ENCODE measurements around the gene ATP8A2.
A peak's percentile ranks its signal among the peaks of the same experiment; 100 is the strongest.
"Not testable (repeated sequence)": the region's sequence is repeated elsewhere in the genome, so short reads cannot be mapped to it uniquely, and the experiment has no call there.

Gene ATP8A2

DNA sequence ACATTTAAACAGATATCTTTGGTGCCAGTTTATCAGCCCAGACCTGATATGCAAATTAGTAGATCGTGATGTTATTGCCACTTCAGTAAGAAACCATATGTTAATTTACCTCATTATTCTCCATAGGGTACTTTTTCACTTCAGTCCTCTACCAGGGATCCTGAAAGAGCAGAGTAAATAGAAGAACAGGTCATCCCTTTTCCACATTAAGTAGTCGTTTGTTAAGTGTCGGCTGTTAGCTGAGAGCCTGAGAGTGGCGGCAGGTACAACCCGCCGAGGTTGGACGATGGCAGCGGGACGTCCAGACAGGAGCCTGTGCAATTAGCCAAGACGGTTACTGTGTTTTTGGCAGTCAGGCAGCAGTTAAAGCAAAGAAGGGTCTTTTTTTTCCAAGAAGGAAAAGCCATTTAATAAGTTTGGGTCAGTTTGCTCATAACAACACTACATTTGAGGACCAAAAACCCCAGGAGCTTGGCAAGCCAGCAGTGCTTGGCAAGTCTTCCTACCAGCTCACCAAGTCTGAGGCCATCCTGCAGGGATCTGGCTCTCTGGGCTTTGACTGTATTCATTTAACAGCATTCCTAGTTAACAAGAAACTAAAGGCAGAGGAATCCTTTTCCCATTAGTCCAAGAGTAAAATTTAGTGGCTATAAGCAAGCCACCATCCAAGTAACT, 448.2 kb downstream of the ATP8A2 start:
- DNase-seq: no peak

DNA sequence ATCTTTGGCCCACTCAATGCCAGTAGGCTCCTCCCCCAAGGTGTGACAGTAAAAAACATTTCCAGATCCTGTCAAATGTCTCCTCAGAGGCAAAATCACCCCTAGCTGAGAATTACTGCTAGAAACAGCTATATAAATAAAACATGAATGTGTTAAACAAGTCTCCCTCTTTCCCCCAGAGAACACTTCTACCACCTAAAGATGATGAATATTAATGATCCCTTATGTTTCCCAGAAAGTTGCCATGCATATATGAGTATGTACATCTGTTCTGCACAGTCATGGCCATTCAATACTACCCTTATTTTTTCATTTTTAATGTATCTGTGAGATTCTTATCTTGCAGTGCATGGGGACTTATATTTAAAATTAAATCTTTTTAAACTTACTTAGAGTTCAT, 450.0 kb downstream of the ATP8A2 start:
- DNase-seq: no peak

DNA sequence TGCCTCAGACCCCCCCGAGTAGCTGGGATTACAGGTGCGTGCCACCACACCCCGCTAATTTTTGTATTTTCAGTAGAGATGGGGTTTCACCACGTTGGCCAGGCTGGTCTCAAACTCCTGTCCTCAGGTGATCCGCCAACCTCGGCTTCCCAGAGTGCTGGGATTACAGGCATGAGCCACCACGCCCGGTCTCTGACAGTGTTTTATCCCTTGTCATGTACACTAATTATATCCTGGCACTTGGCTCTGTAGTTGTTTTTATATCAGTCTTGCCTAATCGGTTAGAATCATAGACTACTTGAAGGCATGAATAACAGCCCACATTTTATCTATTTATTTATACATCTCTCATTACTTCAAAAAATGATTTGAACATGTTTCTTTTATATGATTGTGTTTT, 455.4 kb downstream of the ATP8A2 start:
- not testable (repeated sequence) for DNase-seq

DNA sequence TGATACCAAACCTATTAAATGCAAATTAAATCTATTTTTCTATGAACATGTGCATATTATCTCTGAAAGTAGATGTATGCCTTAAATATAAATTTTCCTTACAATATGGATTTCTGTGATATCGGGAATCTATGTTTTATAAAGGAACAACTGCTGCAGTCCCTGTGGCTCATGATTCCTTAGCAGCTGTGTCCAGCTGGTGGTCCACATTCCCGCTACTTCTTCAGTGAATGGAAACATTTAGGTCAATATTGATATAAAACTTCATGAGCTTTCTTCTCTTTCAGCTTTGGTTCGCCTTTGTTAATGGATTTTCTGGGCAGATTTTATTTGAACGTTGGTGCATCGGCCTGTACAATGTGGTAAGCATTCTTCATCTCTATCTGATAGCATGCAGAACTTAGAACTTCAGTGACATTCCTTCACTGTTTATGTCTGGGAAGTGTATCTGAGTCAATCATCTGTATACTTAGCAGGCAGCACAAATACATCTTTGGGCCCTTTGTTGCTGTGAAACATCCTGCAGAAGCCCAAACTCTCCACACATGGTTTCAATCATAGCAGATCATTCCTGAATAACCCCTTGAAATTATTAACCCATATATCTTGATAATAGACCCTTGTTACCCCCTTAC, 456.2 kb downstream of the ATP8A2 start:
- DNase-seq: peak; percentile 46

DNA sequence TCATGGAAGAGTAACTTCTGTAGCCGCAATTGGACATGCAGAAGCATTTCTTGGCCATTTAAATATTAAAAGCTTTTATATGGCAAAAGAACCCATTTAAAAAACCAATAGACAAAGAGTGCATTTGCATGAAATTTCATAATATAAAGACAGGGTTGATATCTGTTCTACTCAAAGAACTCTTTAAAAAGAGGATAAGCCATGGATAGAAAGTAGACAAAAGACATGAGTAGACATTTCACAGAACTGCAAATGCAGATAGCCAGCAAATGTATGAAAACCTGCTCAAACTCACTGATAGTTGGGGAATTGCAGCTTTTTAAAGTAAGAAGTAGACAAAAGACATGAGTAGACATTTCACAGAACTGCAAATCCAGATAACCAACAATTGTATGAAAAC, 462.0 kb downstream of the ATP8A2 start:
- DNase-seq: no peak

DNA sequence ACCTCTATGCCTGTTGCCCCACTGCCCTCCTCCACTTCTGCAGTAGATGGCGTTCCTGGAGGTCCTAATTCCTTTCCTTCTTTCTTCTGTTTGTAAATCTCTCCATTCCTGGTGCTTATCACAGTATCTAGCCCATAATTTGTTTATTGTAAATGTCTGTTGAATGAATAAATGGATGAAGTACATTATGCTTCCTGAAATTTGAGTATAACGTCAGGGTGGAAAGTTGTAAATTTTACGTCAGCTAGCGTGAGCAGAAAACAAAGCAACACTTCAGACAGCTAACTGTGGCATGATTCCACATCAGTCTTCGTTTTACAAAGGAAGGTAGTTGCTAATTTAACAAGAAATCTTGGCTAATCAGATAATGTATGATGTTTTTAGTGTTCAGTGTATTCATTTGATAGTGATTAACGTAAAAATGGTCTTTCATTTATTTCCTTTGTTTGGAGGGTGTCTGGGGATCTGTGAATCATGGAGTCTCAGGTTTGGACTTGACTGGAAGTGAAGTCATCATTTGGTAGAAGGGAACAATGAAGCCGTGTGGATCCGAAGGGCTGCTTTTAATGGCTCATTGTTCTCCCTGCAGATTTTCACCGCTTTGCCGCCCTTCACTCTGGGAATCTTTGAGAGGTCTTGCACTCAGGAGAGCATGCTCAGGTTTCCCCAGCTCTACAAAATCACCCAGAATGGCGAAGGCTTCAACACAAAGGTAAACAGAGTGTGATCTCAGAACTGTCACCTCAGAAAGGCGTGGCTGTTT, 465.0 kb downstream of the ATP8A2 start:
- no peak for DNase-seq

DNA sequence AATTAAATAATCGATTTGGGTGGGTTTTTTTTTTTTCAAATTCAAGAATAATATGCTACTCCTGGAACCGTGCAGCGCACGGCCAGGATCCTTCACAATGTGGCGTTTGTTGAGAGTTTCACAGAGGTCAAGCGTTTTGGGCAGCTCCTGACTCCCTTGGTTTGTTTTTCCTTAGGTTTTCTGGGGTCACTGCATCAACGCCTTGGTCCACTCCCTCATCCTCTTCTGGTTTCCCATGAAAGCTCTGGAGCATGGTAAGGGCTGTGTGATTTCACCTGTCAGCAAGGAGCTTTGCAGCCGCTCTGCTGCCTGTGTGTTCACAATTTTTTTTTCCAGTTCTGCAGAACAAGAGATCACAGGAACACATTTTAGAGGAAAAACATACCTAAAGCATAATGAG, 467.6 kb downstream of the ATP8A2 start:
- DNase-seq: no peak

DNA sequence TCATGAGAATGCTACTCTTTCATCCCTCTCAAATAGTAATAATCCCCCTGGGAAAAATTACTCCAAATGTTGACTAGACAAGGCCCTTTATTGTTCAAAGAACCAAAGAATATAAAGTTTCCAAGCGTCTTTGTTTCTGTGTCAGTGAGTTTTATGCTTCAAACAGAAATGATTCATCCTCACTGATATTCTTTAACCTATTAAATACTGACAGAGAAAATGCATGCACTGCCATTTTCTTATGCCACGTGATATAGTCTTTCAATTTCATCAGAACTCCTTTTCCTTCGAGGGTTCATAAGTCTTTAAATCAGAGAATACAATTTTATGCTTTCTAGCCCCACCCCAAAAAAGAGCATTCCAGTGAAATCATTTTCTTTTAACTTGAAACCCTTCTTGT, 468.5 kb downstream of the ATP8A2 start:
- DNase-seq: no peak

DNA sequence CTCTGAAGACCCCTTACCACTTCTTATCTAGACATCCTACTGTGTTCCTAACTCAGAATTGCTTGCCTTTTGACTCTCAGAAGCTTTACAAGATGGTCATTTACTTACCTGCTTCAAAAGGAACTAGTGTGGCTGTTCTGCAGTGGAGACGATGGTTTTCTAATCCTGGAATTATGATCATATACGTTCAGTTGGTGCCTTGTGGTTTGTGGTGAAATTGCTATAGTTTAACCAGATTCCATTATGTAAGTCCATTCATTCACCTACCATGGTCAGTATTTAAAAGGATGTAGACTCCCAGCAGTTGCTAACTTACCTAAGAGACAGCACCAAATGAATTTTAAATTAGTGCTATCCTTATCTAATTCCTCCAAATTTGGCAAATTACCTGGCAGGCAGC, 469.2 kb downstream of the ATP8A2 start:
- DNase-seq: no peak

DNA sequence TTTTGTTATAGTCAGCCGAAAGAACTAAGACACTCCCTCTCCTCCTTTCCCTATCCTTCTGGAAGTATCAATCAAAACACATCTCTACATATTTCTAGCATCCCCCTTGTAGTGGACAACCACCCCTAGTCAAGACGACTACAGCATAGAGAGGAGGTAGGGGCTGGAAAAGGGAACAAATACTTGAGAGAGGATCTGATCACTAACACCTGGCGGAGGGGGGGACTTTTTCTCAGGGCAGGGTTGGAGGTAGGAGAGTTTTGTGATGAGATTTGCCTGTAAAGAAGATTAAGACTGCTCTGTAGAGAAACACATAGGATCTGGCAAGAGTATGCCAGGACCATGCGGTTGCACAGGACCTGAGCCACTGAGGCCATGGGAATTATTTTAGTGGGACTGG, 471.9 kb downstream of the ATP8A2 start:
- no peak for DNase-seq

DNA sequence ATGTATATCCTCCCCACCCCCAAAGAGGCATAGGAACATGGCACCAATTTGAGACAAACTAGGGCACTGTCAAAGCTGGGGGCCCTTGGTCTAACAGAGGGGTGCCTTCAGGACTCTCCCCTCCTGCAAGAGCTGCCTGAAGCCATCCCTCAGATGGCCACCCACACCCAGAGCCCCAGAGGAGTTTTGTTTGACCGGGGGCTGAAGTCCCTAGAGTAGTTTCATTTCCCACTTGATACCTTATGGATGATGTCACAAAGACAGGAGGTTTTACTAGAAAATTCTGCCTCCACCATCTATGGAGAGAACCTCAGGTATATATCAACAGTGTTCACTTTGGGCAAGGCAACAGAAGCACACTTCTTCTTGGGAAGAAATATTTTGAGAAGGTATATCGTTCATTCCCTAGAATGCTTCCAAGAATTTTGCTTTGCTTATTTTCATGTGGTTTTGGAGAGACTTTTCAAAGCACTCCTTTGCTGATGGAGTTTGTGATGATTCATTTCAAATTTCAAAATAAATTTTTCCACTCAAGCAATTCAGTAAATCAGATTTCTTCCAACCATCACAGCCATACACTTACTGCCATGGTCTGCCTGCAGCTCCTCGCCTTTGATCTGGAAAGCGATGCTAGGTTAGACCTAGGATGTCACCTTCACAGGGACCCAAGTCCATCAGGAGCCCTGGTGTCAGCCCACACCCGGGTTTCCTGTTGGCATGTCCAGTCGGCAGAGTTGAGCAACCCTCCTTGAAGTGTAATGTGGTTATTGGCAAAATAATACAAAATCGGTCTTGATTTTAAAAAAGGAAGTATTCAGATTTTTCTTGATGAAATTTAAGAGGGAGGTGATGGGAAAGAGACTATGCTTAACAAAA, 473.0 kb downstream of the ATP8A2 start:
- no peak for DNase-seq

DNA sequence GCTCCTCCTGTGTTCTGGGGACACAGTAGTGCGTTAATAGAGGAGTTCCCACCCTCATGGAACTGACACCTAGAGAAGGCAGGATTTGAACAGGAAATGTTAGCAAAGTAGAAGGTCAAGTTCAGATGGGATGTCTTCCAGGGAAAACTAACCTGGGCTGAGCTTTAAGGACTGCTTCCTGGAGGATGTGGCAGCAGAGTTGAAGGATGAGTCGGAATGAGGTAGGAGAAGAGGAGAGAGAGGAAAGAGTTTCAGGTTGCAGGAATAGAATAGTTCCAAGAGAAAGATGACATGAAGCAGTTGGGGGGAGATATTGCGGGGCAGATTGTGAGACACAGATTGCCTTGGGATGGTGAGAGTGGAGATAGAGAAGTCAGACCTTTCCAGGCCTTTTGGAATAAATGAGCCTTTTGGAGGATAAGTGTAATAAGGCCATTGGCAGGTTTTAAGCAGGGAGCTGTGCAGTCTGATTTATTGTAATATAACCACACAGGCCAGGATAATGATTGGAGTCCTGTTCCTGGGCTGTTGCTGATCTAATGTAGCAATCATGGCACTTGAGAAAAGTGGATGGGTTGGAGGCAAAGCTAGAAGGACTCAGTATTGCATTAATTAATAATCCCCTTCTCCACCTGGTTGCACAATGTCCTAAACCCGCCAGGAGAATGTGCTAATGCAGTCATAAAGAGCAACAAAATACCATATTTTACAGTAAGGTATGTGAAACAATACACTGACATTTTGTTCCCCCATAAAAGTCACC, 474.6 kb downstream of the ATP8A2 start:
- no peak for DNase-seq

DNA sequence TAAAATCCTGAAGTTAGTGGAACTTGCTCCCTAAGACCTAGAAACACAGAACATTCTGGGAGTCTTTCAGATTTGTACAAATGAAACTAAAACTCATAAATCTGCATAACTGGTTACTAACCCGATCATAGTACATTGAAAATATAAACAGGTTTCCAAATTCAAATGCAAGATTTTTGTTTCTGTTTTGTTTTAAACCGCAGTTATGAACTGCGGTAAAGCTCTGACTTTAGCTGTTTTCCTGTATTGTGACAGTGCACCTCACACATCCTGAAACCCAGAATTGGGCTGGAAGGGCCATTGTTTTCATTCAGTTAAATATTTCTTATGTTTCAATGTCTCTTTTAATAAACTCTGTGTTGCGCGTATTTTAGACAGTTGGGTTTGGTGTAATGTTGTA, 475.4 kb downstream of the ATP8A2 start:
- DNase-seq: no peak

DNA sequence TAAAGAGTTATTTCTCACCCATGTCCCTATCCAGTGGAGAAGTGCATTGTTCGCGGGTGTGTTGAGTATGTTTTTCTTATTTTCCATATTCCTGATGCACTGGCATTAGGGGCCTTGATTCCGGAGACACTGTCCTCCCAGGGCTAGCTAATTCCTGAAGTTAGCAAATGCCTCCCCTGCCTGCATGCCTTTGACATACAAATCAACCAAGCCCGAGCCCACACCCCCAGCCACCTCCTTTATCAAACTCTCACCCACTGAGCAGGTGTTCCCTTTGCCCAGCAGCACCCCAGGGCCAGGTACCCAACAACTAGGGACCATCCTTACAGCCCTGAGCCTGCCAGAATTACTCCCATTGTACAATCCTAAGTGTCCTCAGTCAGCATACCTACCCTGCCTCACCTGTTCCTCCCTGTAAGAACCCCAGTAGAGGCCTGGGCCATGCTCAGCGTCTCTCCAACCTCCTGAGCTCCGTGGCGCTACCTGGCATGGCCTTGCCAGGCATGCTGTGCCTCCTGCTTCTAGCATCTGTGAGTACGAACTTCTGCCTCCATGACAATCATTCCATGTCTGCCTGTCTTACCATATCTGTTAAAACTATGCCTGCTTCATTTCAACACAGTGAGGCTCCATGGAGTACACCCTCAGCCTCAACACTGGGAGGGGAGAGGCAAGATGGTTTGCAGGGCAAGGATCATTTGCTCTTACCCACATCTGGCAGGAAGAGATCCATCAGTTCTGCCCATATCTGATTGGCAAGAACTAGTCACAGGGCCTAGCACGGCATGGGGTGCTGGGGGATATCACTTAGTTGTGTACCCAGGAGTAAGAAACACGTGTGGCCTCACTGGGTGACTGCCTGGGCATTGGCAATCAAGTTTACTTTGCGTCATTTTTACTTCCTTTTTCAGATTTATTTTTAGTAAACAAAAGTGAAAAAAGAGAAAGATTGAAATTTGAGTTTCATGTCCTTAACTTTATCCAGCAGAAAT, 476.2 kb downstream of the ATP8A2 start:
- DNase-seq: no peak

DNA sequence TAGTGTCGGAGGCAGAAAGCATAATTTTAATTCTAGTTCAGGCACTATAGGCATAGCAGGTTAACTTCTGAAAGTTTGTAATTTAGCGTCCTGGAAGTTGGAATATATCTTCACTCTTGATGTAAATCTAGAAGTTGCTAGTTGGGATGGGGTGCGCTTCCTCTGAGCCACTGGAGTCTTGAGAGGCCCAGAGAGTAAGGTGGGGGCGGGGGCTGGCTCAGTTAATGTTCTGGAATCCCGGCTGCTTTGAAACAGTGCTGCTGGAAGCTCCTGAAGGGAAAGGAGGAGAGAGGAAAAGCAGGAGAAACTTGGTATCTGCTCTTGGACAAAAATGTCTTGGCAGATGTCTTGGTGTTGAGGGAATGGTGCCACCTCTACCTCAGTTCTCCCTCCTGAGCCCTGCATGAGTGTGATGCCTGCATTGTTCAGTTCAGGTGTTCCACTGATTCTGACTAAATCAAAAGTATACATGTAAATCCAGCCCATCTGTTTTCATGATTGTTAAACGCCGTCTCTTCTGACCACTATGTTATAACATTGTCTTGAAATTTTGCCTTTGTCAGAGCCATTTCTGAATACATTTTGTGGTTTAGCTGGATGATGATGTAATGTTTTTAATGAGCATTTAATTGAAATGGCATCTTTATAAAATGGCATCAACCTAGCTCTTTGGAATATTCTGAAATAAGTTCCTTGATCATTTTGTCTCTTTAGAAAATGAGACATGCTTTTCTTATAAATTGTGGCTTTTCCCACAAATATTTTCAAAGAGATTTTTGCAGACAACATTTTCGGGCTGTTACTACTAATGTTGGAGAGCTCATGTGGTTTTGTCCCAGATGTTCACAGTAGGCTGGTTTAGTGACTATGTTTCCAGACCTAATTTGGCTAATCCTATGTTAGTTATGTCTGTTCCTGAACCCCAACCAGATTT, 477.3 kb downstream of the ATP8A2 start:
- peak; percentile 63 for DNase-seq

DNA sequence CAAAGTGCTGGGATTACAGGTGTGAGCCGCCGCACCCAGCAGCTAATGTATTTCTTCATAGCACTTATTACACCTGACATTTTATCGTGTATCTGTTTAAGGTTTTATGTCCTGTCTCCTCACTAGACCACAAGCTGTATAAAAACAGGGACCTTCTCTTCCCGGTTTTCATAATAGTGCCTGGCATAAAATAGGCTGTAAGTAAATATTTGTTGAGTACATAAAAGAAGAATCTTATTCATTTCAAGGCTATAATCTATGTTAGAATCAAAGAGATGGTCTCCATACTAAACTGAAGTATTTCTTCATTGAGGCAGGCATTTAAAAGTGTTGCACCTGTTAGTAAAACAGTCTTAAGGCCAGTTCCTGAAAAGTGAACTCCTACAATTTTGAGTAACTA, 486.1 kb downstream of the ATP8A2 start:
- no peak for DNase-seq

DNA sequence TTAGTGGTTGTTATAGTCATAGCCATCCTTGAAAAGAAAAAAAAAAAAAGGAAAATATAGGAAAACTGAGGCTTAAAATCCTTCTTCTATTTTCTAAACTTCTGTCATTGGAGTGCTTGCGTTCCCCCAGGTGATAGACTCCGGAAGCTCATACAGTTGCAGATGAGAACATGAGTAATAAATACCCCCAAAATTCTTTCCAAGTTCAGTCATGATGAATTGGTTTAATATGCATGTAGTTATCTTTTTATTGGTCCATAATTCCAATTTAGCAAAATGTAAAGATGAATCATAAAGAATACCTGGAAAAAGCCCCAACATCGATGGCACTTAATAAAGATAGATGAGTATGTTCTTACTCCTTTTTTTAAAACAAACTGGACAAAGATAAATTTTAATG, 487.8 kb downstream of the ATP8A2 start:
- DNase-seq: no peak

DNA sequence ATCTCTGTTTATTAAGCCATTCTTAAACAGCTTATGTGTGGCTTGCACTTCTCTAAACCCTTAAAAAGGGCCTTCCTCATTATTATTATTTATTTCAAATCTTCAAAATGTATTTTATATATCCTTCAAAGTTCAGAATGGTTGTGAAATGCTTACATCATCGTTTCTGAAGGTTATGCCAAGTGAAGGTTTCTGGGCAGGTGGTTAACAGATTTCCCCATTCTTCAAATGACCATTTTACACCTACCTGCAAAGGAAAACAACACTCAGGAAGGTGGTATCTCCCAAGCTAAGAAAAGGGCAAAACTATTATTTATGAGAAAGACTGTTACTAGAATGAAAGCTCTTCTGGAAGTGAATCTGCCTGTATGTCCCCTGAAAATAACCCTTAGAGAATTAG, 488.5 kb downstream of the ATP8A2 start:
- no peak for DNase-seq

DNA sequence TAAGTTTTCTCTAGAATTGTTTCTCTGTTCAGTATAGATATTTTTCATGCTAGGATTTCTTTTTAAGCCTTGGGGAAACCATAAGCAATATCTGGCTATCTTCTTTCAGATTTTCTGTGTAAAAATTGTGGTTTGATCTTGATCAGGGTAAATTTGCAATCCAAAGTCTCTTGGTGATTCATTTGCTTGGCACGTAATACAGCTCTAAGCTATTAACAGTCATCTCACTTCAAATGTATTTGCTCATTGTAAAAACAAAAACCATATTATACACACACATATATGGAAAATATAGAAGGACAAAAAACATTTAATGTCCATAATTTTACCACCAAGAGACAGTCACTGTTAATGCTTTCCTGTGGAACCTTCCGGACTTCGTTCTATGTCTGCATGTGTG, 489.1 kb downstream of the ATP8A2 start:
- DNase-seq: peak; percentile 69

DNA sequence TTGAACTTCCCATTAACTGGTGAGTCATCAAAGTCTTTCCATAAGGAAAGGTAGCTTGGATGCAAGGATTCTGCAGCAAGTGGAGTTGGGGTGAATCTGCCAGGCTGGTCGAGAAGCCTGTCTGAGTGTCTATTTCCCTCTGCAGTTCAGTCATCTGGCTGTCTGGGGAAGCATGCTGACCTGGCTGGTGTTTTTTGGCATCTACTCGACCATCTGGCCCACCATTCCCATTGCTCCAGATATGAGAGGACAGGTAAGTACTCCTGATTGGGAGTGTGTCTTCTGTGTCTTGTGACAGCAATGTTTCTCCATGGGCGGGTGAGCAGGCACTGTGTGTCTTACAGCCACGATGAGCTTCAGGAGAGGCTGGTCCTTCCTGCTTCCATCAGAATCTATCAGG, 490.4 kb downstream of the ATP8A2 start:
- no peak for DNase-seq
